GM19023 (cell line): ENCODE data around the gene ZNF256.

Source experiments
- ATAC-seq: cut with Tn5 transposase; IDR thresholded peaks from one replicate; pipeline ENCODE4 v1.9.1; 2021; ENCODE audit warnings: mild to moderate bottlenecking, moderate library complexity; ENCODE audit not compliant: unreplicated experiment

Gene ZNF256

DNA sequence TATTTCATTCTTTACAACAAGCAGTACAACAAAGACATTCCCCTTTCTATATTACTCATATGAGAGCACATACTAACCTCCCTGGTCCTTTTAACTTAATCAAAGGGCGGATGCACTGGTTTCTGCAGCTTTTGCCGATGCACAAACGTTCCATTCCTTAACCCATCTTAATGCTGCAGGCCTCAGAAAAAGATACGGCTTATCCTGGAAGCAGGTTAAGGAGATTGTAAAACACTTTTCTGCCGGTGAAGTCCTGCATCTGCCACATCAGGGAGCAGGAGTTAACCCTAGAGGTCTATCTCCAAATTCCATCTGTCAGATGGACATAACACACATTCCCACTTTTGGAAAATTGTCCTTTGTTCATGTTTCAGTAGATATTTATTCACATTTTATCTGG, 47.2 kb downstream of the ZNF256 start:
- no peak for ATAC-seq
